RKO (cell line): ENCODE results near the gene MAGI2.

Experiments used
- DNase-seq: peaks from one replicate; pipeline ENCODE4 v3.0.0-alpha.2; 2016; ENCODE audit warnings: low spot score

MAGI2 gene

GRCh38 chr7:79257959-79258358 is 195.5 kb downstream of the MAGI2 start:
- DNase-seq: no peak

- no peak for DNase-seq
Measured at GRCh38 chr7:79245623-79246249, 207.7 kb downstream of the MAGI2 start.

GRCh38 chr7:79244482-79244881 is 209.0 kb downstream of the MAGI2 start:
- DNase-seq: no peak

- no peak for DNase-seq
Measured at GRCh38 chr7:79241288-79242060, 212.0 kb downstream of the MAGI2 start.

GRCh38 chr7:79240413-79240812 is 213.1 kb downstream of the MAGI2 start:
- no peak for DNase-seq

GRCh38 chr7:79236352-79237028 is 217.0 kb downstream of the MAGI2 start:
- no peak for DNase-seq

GRCh38 chr7:79227044-79227443 is 226.4 kb downstream of the MAGI2 start:
- DNase-seq: no peak

GRCh38 chr7:79221211-79221610 is 232.3 kb downstream of the MAGI2 start:
- no peak for DNase-seq

GRCh38 chr7:79217976-79218626 is 235.4 kb downstream of the MAGI2 start:
- no peak for DNase-seq

- no peak for DNase-seq
Measured at GRCh38 chr7:79217468-79217867, 236.0 kb downstream of the MAGI2 start.

GRCh38 chr7:79216236-79216635 is 237.2 kb downstream of the MAGI2 start:
- DNase-seq: no peak

- DNase-seq: no peak
Measured at GRCh38 chr7:79212334-79212733, 241.1 kb downstream of the MAGI2 start.

- DNase-seq: no peak
Measured at GRCh38 chr7:79211724-79212123, 241.7 kb downstream of the MAGI2 start.

- no peak for DNase-seq
Measured at GRCh38 chr7:79199961-79200360, 253.5 kb downstream of the MAGI2 start.

- no peak for DNase-seq
Measured at GRCh38 chr7:79199266-79199665, 254.2 kb downstream of the MAGI2 start.

- no peak for DNase-seq
Measured at GRCh38 chr7:79185605-79186004, 267.9 kb downstream of the MAGI2 start.

GRCh38 chr7:79182283-79182682 is 271.2 kb downstream of the MAGI2 start:
- DNase-seq: no peak

GRCh38 chr7:79180533-79180932 is 272.9 kb downstream of the MAGI2 start:
- no peak for DNase-seq

GRCh38 chr7:79176859-79177477 is 276.5 kb downstream of the MAGI2 start:
- DNase-seq: peak; percentile 66

- no peak for DNase-seq
Measured at GRCh38 chr7:79175374-79175773, 278.1 kb downstream of the MAGI2 start.

- DNase-seq: no peak
Measured at GRCh38 chr7:79165225-79165624, 288.2 kb downstream of the MAGI2 start.

GRCh38 chr7:79159040-79159664 is 294.3 kb downstream of the MAGI2 start:
- no peak for DNase-seq
